Endothelial cell of umbilical vein (primary cell): ENCODE results near the gene ARHGEF28. TPM values are rescaled to one million over a fixed set of nuclear protein-coding genes. Genes with fewer than 3 reads are reported as not detected.

Source experiments
- BruUV-seq: library from RNA; stranded (reverse); fragments of 400-500 nt; replicated peaks from 2 replicates; lab custom pipeline; 2021; lab: Mats Ljungman, UMichigan
- CTCF ChIA-PET: fragments of 300-600, 350-600 bp; sonication (Branson Sonifier 250); formaldehyde crosslinking; loops from one replicate; lab custom pipeline; 2021; ENCODE audit warnings: antibody characterized with exemption, inconsistent platforms; lab: Charles Lee
- POLR2A ChIA-PET: fragments of 300-600, 350-600 bp; sonication (Branson Sonifier 250); formaldehyde crosslinking; loops from one replicate; lab custom pipeline; 2021; ENCODE audit warnings: antibody characterized with exemption, inconsistent platforms; lab: Charles Lee
- DNase-seq: peaks from one replicate; pipeline ENCODE4 v3.0.0-alpha.2; 2011; ENCODE audit warnings: low read depth, low spot score
- FAIRE-seq: peaks from 2 replicates; lab custom pipeline; 2011; peaks lifted over from hg19 to GRCh38; lab: Jason Lieb, UNC
- H2AFZ ChIP-seq: 2 replicates; pipeline ENCODE4 v1.6.0; 2012; ENCODE audit warnings: low read depth, low read length, control low read depth, inconsistent platforms
- H3K27ac ChIP-seq: 2 replicates; pipeline ENCODE4 v1.5.1; 2011; ENCODE audit warnings: low read depth, mild to moderate bottlenecking, control low read depth, low read length, moderate library complexity; ENCODE audit not compliant: insufficient read depth
- H3K27me3 ChIP-seq, 2 experiments: 2 replicates each; pipeline versions ENCODE4 v1.6.0 to v1.6.1; 2011; ENCODE audit warnings: low read length in 2 of 2, mixed read lengths in 1 of 2; ENCODE audit not compliant: control insufficient read depth in 2 of 2, insufficient read depth in 2 of 2
- H3K36me3 ChIP-seq, 2 experiments: 2 replicates in 1 of 2; 3 replicates in 1 of 2; pipeline ENCODE4 v1.5.1; 2011; ENCODE audit warnings: low read length in 2 of 2, mild to moderate bottlenecking in 1 of 2, moderate library complexity in 1 of 2; ENCODE audit not compliant: control insufficient read depth in 2 of 2, insufficient read depth in 2 of 2; ENCODE audit errors: extremely low read depth in 1 of 2
- H3K4me1 ChIP-seq: 3 replicates; pipeline ENCODE4 v1.5.1; 2011; ENCODE audit warnings: mild to moderate bottlenecking, low read length; ENCODE audit not compliant: control insufficient read depth, insufficient read depth; ENCODE audit errors: extremely low read depth
- H3K4me2 ChIP-seq: 2 replicates; pipeline ENCODE4 v1.6.1; 2011; ENCODE audit warnings: low read length, control low read depth, mixed read lengths; ENCODE audit not compliant: insufficient read depth
- H3K4me3 ChIP-seq, 3 experiments: fragments of 200-600 bp in 1 of 3; sonication (generic), shearing (Covaris generic) in 1 of 3; replicated peaks in 1 of 3; 2 replicates each; pipeline ENCODE4 v1.5.1; 2011 to 2016; ENCODE audit warnings: control low read depth in 3 of 3, low read length in 3 of 3, mild to moderate bottlenecking in 2 of 3, inconsistent platforms in 1 of 3, low read depth in 1 of 3, moderate library complexity in 1 of 3; ENCODE audit not compliant: insufficient read depth in 1 of 3
- H3K79me2 ChIP-seq: 2 replicates; pipeline ENCODE4 v1.6.0; 2012; ENCODE audit warnings: low read length, inconsistent platforms; ENCODE audit not compliant: control insufficient read depth, insufficient read depth
- H3K9ac ChIP-seq: replicated peaks from 2 replicates; pipeline ENCODE3; 2011; ENCODE audit warnings: low read length, control low read depth; ENCODE audit not compliant: insufficient read depth; ENCODE audit errors: extremely low read depth
- H3K9me1 ChIP-seq: replicated peaks from 3 replicates; pipeline ENCODE4 v1.6.0; 2011; ENCODE audit warnings: mild to moderate bottlenecking, low read length; ENCODE audit not compliant: control insufficient read depth, insufficient read depth; ENCODE audit errors: extremely low read depth
- H3K9me3 ChIP-seq: replicated peaks from 2 replicates; pipeline ENCODE4 v1.5.1; 2012; ENCODE audit warnings: low read length, inconsistent platforms; ENCODE audit not compliant: control insufficient read depth, insufficient read depth
- H4K20me1 ChIP-seq: replicated peaks from 2 replicates; pipeline ENCODE3; 2011; ENCODE audit warnings: mild to moderate bottlenecking, low read length; ENCODE audit not compliant: control insufficient read depth, insufficient read depth; ENCODE audit errors: extremely low read depth
- EZH2 ChIP-seq: IDR thresholded peaks from 2 replicates; pipeline ENCODE4 v1.6.1; 2012; ENCODE audit warnings: borderline replicate concordance, low read depth, mild to moderate bottlenecking, moderate library complexity, low read length, inconsistent platforms; ENCODE audit not compliant: severe bottlenecking
- FOS ChIP-seq: IDR thresholded peaks from 2 replicates; pipeline ENCODE4 v1.6.1; 2011; ENCODE audit warnings: mild to moderate bottlenecking, low read length, moderate library complexity, borderline replicate concordance; ENCODE audit not compliant: insufficient read depth
- GATA2 ChIP-seq: IDR thresholded peaks from 2 replicates; pipeline ENCODE4 v1.7.0; 2011; ENCODE audit warnings: low read depth, mild to moderate bottlenecking, moderate library complexity, mixed read lengths, low read length; ENCODE audit not compliant: insufficient read length, insufficient read depth
- JUN ChIP-seq: IDR thresholded peaks from 2 replicates; pipeline ENCODE4 v1.6.1; 2011; ENCODE audit warnings: borderline replicate concordance, low read depth; ENCODE audit not compliant: insufficient read length, insufficient read depth
- MYC ChIP-seq: IDR thresholded peaks from one replicate; pipeline ENCODE4 v1.6.1; 2011; ENCODE audit warnings: mild to moderate bottlenecking, low read depth, low read length
- POLR2A ChIP-seq: IDR thresholded peaks from 2 replicates; pipeline ENCODE4 v1.6.1; 2012; ENCODE audit warnings: low read depth, mild to moderate bottlenecking, control low read depth, low read length
- POLR2AphosphoS5 ChIP-seq: IDR thresholded peaks from 2 replicates; pipeline ENCODE4 v1.6.1; 2012; ENCODE audit warnings: low read depth, mild to moderate bottlenecking, control low read depth, low read length, moderate library complexity; ENCODE audit not compliant: insufficient read depth
- dilution Hi-C: fragments of 300-500 bp; cut with MboI; formaldehyde crosslinking; loops from one replicate; pipeline ENCODE4 v1.15.0; 2019; ENCODE audit warnings: low sequenced_read_pairs; ENCODE audit not compliant: extremely low pct_ligation_motif_present
- intact Hi-C: fragments of 100-400 bp; cut with micrococcal nuclease; formaldehyde crosslinking; loops from one replicate; pipeline ENCODE4 v1.10.0; 2022
- polyA plus RNA-seq, 4 experiments: library from polyadenylated mRNA; depleted of rRNA in 3 of 4; stranded (reverse) in 3 of 4; unstranded in 1 of 4; fragments of >200 nt; gene quantifications; 2 replicates each; pipeline versions ENCODE4 v1.2.1 to v1.2.3, GENCODE V29; 2011 to 2012; ENCODE audit warnings: missing spikeins in 1 of 4
- total RNA-seq: library from RNA; stranded (reverse); gene quantifications from 2 replicates; pipeline ENCODE4 v1.2.3, GENCODE V29; 2021
- TF ChIP-seq, protein P1 (sequence below): IDR thresholded peaks from 2 replicates; pipeline ENCODE4 v1.6.1; 2011; ENCODE audit not compliant: insufficient read depth, insufficient read length
- TF ChIP-seq, protein P2 (sequence below), 2 donors: IDR thresholded peaks; 1 replicate in 1 of 2; 2 replicates in 1 of 2; pipeline ENCODE4 v1.5.1; 2011; ENCODE audit warnings: low read length in 2 of 2, mild to moderate bottlenecking in 2 of 2, moderate library complexity in 2 of 2, control low read depth in 1 of 2, inconsistent platforms in 1 of 2, low read depth in 1 of 2; ENCODE audit not compliant: insufficient read depth in 1 of 2; ENCODE audit errors: extremely low read depth in 1 of 2

ARHGEF28 gene
- total and polyA plus RNA-seq, 2 donors (not counting 3 experiments of a cell fraction or from before 2014, with no cell fraction given) = 29.5 to 108 TPM

DNA sequence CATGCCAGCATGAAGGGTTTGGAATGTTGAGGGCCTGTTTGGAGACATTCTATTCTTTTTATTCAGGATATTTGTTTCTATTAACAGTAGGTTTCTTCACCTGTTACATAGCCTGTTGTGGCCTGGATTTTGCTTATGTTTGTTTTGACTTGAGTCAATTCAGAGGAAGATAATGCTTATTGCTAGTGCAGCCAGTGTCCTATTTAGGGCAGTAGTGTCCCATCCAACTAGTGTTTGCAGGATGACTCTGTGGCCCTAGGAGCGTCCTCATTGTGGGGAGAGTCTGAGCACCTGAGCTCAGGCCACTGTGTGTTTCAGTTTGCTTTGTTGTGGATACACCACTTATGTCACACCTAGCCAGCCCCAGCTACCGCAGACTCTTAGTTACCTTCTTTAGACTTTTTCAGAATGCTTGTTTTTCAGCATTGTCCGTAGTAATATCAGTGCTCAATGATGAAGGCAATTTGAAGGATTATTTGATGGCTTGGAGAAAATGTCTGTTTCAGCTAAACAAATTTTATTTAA is 90.3 kb downstream of the ARHGEF28 start:
- BruUV-seq = no TSS peak
- POLR2A ChIA-PET = interaction anchor here (0.7 kb wide), 1 partner anchor 43 kb away, joined by 3 read pairs; no protein-coding TSS in a partner anchor
- DNase-seq (no peak), FAIRE-seq (no peak)
- TF ChIP-seq JUN (no peak), FOS (no peak), POLR2AphosphoS5 (no peak), GATA2 (no peak), EZH2 (no peak), POLR2A (no peak), MYC (no peak)
- TF ChIP-seq, protein P1, sequence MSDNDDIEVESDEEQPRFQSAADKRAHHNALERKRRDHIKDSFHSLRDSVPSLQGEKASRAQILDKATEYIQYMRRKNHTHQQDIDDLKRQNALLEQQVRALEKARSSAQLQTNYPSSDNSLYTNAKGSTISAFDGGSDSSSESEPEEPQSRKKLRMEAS = no peak
- TF ChIP-seq, protein P2, sequence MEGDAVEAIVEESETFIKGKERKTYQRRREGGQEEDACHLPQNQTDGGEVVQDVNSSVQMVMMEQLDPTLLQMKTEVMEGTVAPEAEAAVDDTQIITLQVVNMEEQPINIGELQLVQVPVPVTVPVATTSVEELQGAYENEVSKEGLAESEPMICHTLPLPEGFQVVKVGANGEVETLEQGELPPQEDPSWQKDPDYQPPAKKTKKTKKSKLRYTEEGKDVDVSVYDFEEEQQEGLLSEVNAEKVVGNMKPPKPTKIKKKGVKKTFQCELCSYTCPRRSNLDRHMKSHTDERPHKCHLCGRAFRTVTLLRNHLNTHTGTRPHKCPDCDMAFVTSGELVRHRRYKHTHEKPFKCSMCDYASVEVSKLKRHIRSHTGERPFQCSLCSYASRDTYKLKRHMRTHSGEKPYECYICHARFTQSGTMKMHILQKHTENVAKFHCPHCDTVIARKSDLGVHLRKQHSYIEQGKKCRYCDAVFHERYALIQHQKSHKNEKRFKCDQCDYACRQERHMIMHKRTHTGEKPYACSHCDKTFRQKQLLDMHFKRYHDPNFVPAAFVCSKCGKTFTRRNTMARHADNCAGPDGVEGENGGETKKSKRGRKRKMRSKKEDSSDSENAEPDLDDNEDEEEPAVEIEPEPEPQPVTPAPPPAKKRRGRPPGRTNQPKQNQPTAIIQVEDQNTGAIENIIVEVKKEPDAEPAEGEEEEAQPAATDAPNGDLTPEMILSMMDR (IDR thresholded peaks at IDR 0.05; ENCODE audit: extremely low read depth in 1 of 2, insufficient read depth in 1 of 2, low read depth in 1 of 2, low read length in 2 of 2) = no peak
- H4K20me1 ChIP-seq = no peaks in the 10 kb centered on the region
- CTCF ChIA-PET = interaction anchor here (0.7 to 4.4 kb wide), 4 partner anchors 9 to 32 kb away, joined by 3 to 15 read pairs (median 4); no protein-coding TSS in a partner anchor
- no peaks in the 10 kb centered on the region for H3K27me3 ChIP-seq
- intact Hi-C loops (no loop called here), dilution Hi-C loops (no loop called here)
- H3K9me3 ChIP-seq = no peaks in the 10 kb centered on the region
- H3K4me1 ChIP-seq = peaks cover 26% of the 10 kb centered on the region
- no peak overlapping the region for H3K9ac ChIP-seq
- H3K4me3 ChIP-seq = no peak overlapping the region
- no peaks in the 10 kb centered on the region for H3K9me1 ChIP-seq
- H2AFZ ChIP-seq = no peak overlapping the region
- H3K79me2 ChIP-seq = peaks cover 89% of the 10 kb centered on the region
- peaks cover 10 to 14% of the 10 kb centered on the region in 2 experiments for H3K36me3 ChIP-seq
- H3K4me2 ChIP-seq = no peak overlapping the region
- H3K27ac ChIP-seq = no peak overlapping the region
